Activated naive CD4-positive, alpha-beta T cell treated with anti-CD3 and anti-CD28 coated beads, Interleukin-2, amount 10 ng/mL, durations not matched to agents 7 days and 5 days (primary cell): Measurements from ENCODE around the gene ZSCAN25.
"Not testable (repeated sequence)": the region's sequence is repeated elsewhere in the genome, so short reads cannot be mapped to it uniquely, and the experiment has no call there.

Source experiments
- CTCF ChIA-PET: fragments of 350-600 bp; sonication (Branson Sonifier 250); formaldehyde crosslinking; loops from one replicate; lab custom pipeline; 2021; ENCODE audit warnings: antibody characterized with exemption; lab: Charles Lee
- DNase-seq: peaks from one replicate; pipeline ENCODE4 v3.0.0-alpha.2; 2020
- H3K27ac Mint-ChIP-seq: one replicate; pipeline ENCODE4 v1.8.0; 2021; ENCODE audit warnings: mild to moderate bottlenecking, moderate library complexity, mixed read lengths
- H3K27me3 Mint-ChIP-seq: one replicate; pipeline ENCODE4 v1.8.0; 2021; ENCODE audit warnings: mild to moderate bottlenecking, mixed read lengths
- H3K36me3 Mint-ChIP-seq: one replicate; pipeline ENCODE4 v1.8.0; 2021; ENCODE audit warnings: mixed read lengths
- H3K4me1 Mint-ChIP-seq: one replicate; pipeline ENCODE4 v1.8.0; 2021; ENCODE audit warnings: mixed read lengths
- H3K4me3 Mint-ChIP-seq: one replicate; pipeline ENCODE4 v1.8.0; 2021; ENCODE audit warnings: mild to moderate bottlenecking, moderate library complexity, mixed read lengths
- H3K9me3 Mint-ChIP-seq: one replicate; pipeline ENCODE4 v1.8.0; 2021; ENCODE audit warnings: mixed read lengths

ZSCAN25 gene

DNA sequence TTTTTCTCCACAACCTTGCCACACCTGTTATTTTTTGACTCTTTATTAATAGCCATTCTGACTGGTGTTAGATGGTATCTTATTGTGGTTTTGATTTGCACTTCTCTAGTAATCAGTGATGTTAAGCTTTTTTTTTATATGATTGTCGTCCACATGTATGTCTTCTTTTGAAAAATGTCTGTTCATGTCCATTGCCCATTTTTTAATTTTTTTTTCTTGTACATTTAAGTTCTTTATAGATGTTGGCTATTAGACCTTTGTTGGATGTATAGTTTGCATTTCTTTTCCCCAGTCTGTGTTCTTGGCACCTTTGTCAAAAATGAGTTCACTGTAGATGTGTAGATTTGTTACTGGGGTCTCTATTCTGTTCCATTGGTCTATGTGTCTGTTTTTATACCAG lies 28.8 kb downstream of the ZSCAN25 start:
- Mint-ChIP-seq H3K27ac (no peak overlapping the region), H3K9me3 (no peaks in the 10 kb centered on the region), H3K4me1 (no peaks in the 10 kb centered on the region), H3K36me3 (peaks cover 28% of the 10 kb centered on the region), H3K27me3 (no peaks in the 10 kb centered on the region), H3K4me3 (no peak overlapping the region)
- no peak for DNase-seq
- CTCF ChIA-PET, result no interaction called here

DNA sequence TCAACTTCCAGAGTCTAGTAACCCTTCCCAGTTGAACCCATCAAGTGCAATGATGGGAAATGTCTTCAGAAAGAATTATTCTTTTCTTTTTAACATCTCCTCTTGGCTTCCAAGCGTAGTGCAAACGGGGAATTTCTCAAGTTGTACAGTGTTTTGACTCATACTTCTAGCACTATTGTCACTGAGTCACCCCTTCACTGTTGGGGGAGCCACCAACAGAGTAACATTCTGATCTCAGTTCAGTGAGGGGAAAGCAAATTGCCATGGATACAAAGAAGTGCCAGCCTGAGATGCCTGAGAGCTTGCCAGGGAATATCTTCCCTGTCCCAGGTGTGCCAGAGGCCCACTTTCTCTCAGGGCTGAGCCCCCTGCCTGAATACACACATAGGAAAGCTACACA lies 32.1 kb downstream of the ZSCAN25 start:
- H3K9me3 Mint-ChIP-seq, result no peaks in the 10 kb centered on the region
- CTCF ChIA-PET, result no interaction called here
- peaks cover 23% of the 10 kb centered on the region for H3K36me3 Mint-ChIP-seq
- no peak for DNase-seq
- H3K27ac Mint-ChIP-seq, result no peak overlapping the region
- H3K4me3 Mint-ChIP-seq, result no peak overlapping the region
- no peaks in the 10 kb centered on the region for H3K27me3 Mint-ChIP-seq
- H3K4me1 Mint-ChIP-seq, result no peaks in the 10 kb centered on the region

DNA sequence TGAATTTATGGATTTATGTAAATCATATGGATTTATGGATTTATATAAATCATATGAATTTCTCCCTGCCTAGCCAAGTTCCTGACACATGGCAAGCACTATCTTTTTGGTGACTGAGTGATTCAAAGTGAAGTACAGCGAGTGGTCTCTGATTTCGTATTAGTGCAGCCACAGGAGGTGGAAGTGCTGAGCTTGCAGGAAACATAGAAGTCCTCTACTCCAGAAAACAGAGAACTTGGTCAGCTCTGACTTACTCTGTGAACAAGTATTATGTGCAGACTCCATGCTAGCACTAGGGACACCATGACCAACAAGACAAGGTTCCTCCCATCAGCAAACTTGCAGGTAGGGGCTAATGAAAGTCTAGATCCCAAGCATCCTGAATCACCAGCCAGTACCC lies 34.5 kb downstream of the ZSCAN25 start:
- no peak for DNase-seq
- Mint-ChIP-seq H3K27ac (no peak overlapping the region), H3K4me3 (no peak overlapping the region), H3K9me3 (peaks cover 11% of the 10 kb centered on the region), H3K36me3 (peaks cover 12% of the 10 kb centered on the region), H3K4me1 (peaks cover 3% of the 10 kb centered on the region), H3K27me3 (no peaks in the 10 kb centered on the region)
- CTCF ChIA-PET, result no interaction called here

DNA sequence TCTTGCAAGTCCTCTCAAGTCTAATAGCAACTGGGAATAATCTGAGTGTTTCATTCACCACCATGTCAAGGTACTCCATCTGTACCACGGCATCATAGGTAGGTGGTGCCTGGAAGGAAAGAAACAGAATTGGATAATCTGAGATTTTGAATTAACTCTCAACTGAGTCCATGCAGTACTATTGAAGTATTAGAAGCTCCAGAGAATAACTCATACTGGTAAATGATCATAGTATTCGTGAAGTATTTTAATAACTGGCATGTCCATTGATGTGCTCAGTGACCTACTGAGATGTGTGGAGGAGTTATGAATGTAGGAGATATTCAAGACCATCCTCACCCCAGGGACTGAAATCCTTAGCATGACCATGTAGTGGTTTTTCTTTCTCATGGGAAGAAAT lies 35.9 kb downstream of the ZSCAN25 start:
- Mint-ChIP-seq H3K4me3 (no peak overlapping the region), H3K4me1 (peaks cover 3% of the 10 kb centered on the region), H3K27me3 (no peaks in the 10 kb centered on the region), H3K27ac (no peak overlapping the region), H3K9me3 (peaks cover 11% of the 10 kb centered on the region), H3K36me3 (peaks cover 11% of the 10 kb centered on the region)
- no peak for DNase-seq
- CTCF ChIA-PET, result no interaction called here

DNA sequence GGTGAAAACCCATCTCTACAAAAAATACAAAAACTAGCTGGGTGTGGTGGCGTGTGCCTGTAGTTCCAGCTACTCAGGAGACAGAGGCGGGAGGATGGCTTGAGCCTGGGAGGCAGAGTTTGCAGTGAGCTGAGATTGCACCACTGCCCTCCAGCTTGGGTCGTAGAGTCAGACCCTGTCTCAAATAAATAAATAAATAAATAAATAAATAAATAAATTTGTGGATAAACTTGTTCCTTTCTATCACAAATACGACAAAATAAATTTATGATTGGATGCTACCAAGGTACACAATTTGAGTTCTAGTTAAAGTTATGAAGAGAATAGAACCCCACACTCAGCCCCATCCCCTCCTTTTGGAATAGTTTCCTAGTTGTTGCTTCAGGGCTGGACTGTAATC lies 36.5 kb downstream of the ZSCAN25 start:
- H3K36me3 Mint-ChIP-seq, CTCF ChIA-PET, DNase-seq, H3K4me3 Mint-ChIP-seq, H3K4me1 Mint-ChIP-seq, H3K27ac Mint-ChIP-seq, H3K27me3 Mint-ChIP-seq: not testable (repeated sequence)
- H3K9me3 Mint-ChIP-seq, result peaks cover 11% of the 10 kb centered on the region

DNA sequence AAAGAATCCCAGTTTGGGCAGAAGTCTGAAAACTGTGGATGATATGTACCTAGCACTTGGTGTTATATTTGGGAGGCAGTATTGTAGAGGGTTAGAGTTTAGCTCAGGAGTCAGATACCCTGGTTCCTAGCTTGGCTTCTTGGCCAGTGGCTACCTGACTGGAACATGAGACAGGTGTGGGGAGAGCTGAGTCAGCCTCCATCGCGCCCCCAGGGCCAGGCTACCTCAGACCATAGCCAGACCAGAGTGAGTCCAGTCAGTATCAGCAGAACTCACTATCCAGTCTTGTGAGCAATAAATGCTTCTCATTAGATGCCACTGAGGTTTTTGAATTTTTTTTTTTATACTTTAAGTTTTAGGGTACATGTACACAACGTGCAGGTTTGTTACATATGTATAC lies 37.0 kb downstream of the ZSCAN25 start:
- no peak overlapping the region for H3K27ac Mint-ChIP-seq

DNA sequence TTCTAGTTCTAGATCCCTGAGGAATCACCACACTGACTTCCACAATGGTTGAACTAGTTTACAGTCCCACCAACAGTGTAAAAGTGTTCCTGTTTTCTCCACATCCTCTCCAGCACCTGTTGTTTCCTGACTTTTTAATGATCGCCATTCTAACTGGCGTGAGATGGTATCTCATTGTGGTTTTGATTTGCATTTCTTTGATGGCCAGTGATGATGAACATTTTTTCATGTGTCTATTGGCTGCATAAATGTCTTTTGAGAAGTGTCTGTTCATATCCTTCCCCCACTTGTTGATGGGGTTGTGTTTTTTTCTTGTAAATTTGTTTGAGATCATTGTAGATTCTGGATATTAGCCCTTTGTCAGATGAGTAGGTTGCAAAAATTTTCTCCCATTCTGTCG lies 37.9 kb downstream of the ZSCAN25 start:
- CTCF ChIA-PET, H3K4me1 Mint-ChIP-seq, H3K4me3 Mint-ChIP-seq, H3K27me3 Mint-ChIP-seq, DNase-seq, H3K36me3 Mint-ChIP-seq, H3K27ac Mint-ChIP-seq: not testable (repeated sequence)
- peaks cover 11% of the 10 kb centered on the region for H3K9me3 Mint-ChIP-seq

More for the DNA sequence above, 37.0 kb downstream of the ZSCAN25 start:
- Mint-ChIP-seq H3K36me3 (peaks cover 8% of the 10 kb centered on the region), H3K4me3 (no peak overlapping the region), H3K9me3 (peaks cover 11% of the 10 kb centered on the region), H3K4me1 (peaks cover 3% of the 10 kb centered on the region), H3K27me3 (no peaks in the 10 kb centered on the region)
- no peak for DNase-seq
- CTCF ChIA-PET, result no interaction called here

DNA sequence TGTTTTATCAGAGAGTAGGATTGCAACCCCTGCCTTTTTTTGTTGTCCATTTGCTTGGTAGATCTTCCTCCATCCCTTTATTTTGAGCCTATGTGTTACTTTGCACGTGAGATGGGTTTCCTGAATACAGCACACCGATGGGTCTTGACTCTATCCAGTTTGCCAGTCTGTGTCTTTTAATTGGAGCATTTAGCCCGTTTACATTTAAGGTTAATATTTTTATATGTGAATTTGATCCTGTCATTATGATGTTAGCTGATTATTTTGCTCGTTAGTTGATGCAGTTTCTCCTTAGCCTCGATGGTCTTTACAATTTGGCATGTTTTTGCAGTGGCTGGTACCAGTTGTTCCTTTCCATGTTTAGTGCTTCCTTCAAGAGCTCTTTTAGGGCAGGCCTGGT lies 41.1 kb downstream of the ZSCAN25 start:
- H3K4me1 Mint-ChIP-seq, CTCF ChIA-PET, H3K27ac Mint-ChIP-seq, DNase-seq, H3K27me3 Mint-ChIP-seq, H3K4me3 Mint-ChIP-seq: not testable (repeated sequence)
- peaks cover 12% of the 10 kb centered on the region for H3K9me3 Mint-ChIP-seq
- H3K36me3 Mint-ChIP-seq, result peaks cover 15% of the 10 kb centered on the region

DNA sequence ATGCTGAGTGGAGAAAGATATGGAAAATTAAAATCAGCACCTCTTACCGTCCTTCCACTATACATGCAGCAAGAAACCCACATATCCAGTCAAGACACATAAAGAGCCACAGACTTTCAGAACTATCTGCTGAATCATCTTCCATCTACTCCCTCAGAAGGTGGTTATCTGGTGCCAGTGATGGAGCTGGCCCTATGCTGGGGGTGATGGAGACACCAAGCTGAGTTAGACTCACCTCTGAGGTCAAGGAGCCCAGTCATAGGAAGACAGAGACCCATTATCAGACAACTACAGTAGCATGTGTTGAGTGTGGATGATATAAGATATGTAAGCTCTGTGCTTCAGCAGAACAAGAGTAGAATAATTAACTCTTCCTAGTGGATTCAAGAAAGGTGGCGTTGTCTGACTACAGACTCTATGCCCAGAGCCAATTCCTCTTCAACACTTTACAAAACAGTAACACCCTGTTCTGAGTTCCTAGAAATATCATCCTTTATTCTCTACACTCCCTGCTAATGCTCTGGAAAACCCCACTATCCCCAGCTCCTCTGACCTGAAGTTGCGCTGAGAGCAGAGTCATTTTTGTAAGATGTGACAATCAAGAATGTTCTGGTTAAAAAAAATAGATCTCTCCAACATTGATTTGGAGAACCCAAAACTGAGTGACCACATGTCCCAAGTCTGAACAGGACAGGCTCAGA lies 48.7 kb downstream of the ZSCAN25 start:
- Mint-ChIP-seq H3K4me1 (no peaks in the 10 kb centered on the region), H3K27ac (no peak overlapping the region), H3K36me3 (peaks cover 14% of the 10 kb centered on the region), H3K9me3 (peaks cover 2% of the 10 kb centered on the region), H3K27me3 (no peaks in the 10 kb centered on the region), H3K4me3 (no peak overlapping the region)
- CTCF ChIA-PET, result no interaction called here
- DNase-seq, result no peak

DNA sequence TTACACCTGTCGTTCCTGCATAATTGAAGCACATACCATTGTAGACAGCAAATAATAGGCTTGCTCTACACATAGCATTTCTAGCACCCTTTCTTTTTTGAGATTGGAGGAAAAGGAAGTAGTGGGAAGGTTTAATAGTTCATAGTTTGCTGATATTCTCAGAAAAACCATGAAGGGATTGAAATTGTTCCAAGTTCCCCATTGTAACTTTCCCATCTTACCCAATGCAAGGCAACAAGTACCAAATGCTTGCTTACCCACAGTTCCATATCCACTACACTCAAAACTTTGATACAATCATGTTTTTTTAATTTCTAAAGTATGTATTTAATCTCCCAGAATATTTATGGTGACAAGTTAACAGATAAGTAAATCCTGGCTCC lies 49.3 kb downstream of the ZSCAN25 start:
- peaks cover 11% of the 10 kb centered on the region for H3K36me3 Mint-ChIP-seq
- no peak overlapping the region for H3K4me3 Mint-ChIP-seq
- CTCF ChIA-PET, result no interaction called here
- peaks cover 2% of the 10 kb centered on the region for H3K9me3 Mint-ChIP-seq
- H3K4me1 Mint-ChIP-seq, result no peaks in the 10 kb centered on the region
- no peaks in the 10 kb centered on the region for H3K27me3 Mint-ChIP-seq
- H3K27ac Mint-ChIP-seq, result no peak overlapping the region
- DNase-seq, result no peak

DNA sequence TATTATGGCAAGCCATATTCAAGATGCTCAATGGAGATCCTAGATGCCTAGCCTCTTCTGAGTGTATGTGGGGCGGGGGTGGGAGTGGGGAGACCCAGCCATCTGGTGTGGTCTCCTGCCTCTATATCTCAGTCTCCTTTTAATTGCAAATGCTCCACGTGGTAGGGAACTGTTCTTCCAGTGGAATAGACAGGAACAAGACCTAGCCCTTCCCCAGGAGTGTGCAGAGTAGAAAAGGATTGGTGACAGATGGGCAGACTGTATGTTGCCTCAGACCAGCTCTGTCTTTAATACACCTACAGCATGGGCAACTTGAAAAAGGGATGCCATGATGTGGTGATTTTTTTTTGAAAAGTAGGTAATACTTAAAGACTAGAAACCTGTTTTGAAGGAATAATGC lies 50.4 kb downstream of the ZSCAN25 start:
- Mint-ChIP-seq H3K4me1 (no peaks in the 10 kb centered on the region), H3K9me3 (peaks cover 2% of the 10 kb centered on the region), H3K36me3 (peaks cover 8% of the 10 kb centered on the region), H3K27ac (no peak overlapping the region), H3K4me3 (no peak overlapping the region), H3K27me3 (no peaks in the 10 kb centered on the region)
- DNase-seq, result no peak
- CTCF ChIA-PET, result no interaction called here

DNA sequence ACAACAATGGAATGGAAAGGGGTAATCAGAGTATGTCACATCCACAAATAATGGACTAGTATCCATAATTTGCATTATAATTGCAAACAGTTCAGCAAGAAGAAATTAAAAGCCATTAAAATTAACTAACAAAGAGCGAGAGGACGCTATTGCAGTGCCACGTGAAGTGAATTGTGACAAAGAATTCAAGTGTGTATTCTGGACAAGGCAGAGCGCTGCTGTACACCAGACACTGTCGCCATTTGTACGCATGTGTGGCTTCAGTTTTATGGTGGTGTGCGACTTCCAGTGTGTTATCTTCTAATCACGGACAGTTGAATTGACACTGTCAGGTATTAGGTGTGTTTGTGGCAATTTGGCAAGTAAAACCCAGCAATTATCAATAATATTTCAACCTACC lies 51.8 kb downstream of the ZSCAN25 start:
- CTCF ChIA-PET, result no interaction called here
- Mint-ChIP-seq H3K36me3 (peaks cover 3% of the 10 kb centered on the region), H3K9me3 (peaks cover 2% of the 10 kb centered on the region)

DNA sequence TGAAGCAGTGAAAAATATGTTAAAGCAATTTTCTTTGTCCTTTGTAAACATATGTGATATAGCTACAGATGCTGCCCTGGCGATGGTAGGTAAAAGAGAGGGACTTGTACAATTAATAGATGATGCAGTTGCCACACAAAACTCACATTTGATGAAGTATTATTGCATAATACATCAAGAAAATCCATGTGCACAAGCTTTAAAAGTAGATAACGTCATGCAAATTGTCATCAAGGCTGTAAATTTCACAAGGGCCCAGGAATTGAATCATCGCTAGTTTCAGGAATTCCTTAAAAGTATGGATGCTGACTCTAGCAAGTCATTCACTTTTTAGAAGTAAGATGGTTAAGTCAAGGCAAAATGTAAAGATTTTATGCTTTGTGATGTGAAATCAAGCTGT lies 53.0 kb downstream of the ZSCAN25 start:
- Mint-ChIP-seq H3K4me3 (no peak overlapping the region), H3K27me3 (no peaks in the 10 kb centered on the region), H3K9me3 (no peaks in the 10 kb centered on the region), H3K36me3 (peaks cover 3% of the 10 kb centered on the region), H3K27ac (no peak overlapping the region), H3K4me1 (peaks cover 6% of the 10 kb centered on the region)
- no peak for DNase-seq
- CTCF ChIA-PET, result no interaction called here

More for the DNA sequence above, 51.8 kb downstream of the ZSCAN25 start:
- Mint-ChIP-seq H3K4me3 (no peak overlapping the region), H3K4me1 (no peaks in the 10 kb centered on the region), H3K27me3 (no peaks in the 10 kb centered on the region), H3K27ac (no peak overlapping the region)
- DNase-seq, result no peak

DNA sequence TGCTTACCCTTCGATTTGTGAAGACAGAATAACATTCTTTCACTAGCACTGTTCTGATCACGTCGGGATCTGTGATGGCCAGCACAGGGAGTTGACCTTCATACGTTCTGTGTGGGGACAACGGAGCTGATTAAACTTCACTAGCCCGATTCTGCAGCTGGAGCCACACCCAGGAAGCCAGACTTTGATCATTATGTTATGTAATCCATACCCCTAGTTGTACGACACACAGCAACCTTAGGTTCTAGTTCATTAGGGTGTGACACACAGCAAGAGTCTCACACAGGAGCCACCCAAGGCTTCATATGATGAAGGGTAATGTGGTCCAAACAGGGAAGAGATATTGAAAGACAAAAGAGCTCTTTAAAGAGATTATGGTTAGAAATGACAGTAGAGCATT lies 55.8 kb downstream of the ZSCAN25 start:
- Mint-ChIP-seq H3K9me3 (no peaks in the 10 kb centered on the region), H3K27me3 (no peaks in the 10 kb centered on the region), H3K36me3 (peaks cover 2% of the 10 kb centered on the region), H3K4me1 (peaks cover 17% of the 10 kb centered on the region), H3K4me3 (no peak overlapping the region), H3K27ac (no peak overlapping the region)
- CTCF ChIA-PET, result interaction anchor here (0.6 kb wide), 1 partner anchor 383 kb away, joined by 3 read pairs; no protein-coding TSS in a partner anchor
- no peak for DNase-seq

DNA sequence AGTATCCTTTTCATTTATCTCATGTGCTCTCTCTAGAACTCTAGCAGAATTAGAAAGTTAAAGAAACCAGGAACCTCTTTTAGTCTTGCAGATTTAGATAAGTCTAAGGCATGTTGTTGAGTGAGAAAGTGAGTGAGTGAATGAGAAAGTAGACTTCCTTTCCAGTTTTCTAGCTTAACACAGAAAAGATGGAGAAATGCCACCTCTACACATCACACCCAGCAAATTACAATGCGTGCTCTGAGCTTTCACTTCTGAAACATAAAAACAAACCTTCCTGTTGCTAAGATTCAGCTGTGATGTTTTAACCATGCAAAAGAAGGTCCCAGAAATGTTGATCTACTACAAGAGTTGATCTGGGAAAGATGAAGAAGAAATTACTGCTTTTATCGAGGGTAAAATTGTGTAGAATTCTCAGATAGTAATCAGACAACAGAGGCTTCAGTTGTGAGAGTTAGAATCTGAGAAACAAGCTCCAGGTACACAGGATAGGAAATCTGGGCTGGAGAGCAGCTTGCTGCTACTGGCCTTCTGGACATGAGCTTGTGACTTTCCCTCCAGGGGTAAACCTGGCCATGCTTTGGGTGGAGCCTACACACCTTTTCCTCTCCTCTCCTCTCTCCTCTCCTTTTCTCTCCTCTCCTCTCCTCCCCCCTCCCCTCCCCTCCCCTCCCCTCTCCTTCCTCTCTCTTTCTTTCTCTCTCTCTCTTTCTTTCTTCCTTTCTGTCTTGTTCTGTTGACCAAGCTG lies 58.4 kb downstream of the ZSCAN25 start:
- CTCF ChIA-PET, result no interaction called here

More for the DNA sequence above, 58.4 kb downstream of the ZSCAN25 start:
- Mint-ChIP-seq H3K4me3 (no peak overlapping the region), H3K36me3 (no peaks in the 10 kb centered on the region), H3K4me1 (peaks cover 17% of the 10 kb centered on the region), H3K27ac (no peak overlapping the region), H3K9me3 (no peaks in the 10 kb centered on the region), H3K27me3 (no peaks in the 10 kb centered on the region)
- DNase-seq, result no peak
